NCI-H345 treated with DMSO at 0.1 percent for 48 hours (cell line): ENCODE data around the gene SNX15.
"Not testable (repeated sequence)": the region's sequence is repeated elsewhere in the genome, so short reads cannot be mapped to it uniquely, and the experiment has no call there.

ENCODE experiments used
- DNase-seq: peaks from one replicate; lab custom pipeline; 2025; ENCODE audit not compliant: unreplicated experiment; lab: John Stamatoyannopoulos, UW

The SNX15 gene

GRCh38 chr11:65014726-65015227, 12.5 kb upstream of the SNX15 start:
- DNase-seq, result no peak

DNA sequence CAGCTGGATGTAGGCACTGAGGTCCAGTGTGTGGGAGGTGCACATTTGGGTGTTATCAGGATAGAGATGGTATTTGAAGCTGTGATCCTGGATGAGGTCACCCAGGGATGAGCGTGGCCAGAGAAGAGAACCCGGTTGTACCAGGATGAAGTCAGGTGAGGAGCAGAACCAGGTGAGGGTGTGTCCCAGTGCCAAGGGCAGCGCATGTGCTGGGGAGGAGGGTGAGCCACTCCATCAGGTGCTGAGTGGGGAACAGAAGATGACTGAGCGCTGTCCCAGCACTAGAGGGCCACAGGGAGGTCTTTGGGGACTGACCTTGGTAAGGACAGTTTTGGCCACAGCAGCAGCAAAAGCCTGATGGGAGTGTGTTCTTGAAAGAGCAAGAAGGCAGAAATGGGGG, 10.5 kb upstream of the SNX15 start:
- DNase-seq, result no peak

DNA sequence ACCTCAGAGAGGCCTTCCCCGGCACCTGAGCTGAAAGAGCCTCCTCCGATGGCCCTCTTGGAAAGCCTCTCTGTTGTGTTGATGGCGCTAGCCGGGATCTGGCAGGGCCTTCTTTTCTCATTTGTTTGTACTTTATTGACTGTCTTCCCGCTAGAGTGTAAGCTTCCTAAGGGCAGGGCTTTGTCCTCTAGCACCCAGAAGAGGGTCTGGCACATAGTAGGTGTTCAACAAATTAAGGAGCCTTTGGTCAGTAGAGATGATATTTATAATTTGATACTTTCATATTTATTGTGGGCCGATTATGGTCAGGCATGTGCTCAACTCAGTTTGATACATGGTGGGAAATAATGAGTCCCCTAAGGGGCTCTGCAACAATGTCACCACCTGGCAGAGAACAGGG, 9.3 kb upstream of the SNX15 start:
- DNase-seq, result no peak

- DNase-seq, result no peak
Measured at GRCh38 chr11:65019824-65020223, 7.4 kb upstream of the SNX15 start.

GRCh38 chr11:65021003-65021402, 6.2 kb upstream of the SNX15 start:
- DNase-seq, result no peak

GRCh38 chr11:65021509-65021908, 5.7 kb upstream of the SNX15 start:
- no peak for DNase-seq

GRCh38 chr11:65023502-65023901, 3.7 kb upstream of the SNX15 start:
- DNase-seq, result not testable (repeated sequence)

DNA sequence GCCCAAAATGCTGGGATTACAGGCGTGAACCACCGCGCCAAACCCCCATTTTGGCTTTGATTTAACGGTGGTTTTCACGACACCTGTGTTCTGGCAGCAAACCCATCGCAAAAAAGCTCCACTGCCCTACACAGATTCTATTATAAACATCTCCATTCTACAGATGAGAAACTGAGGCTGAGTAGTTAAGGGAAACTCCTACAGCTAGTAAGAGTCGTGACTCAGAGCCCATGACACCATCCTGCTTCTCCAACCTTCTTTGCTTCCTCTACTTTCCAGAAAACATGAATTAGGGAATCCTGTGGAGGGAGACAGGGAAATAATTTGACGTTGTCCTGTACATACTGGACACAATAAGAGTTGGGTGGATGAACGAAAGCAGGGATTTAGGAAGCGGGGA, 429 bp upstream of the SNX15 start:
- DNase-seq, result no peak

DNA sequence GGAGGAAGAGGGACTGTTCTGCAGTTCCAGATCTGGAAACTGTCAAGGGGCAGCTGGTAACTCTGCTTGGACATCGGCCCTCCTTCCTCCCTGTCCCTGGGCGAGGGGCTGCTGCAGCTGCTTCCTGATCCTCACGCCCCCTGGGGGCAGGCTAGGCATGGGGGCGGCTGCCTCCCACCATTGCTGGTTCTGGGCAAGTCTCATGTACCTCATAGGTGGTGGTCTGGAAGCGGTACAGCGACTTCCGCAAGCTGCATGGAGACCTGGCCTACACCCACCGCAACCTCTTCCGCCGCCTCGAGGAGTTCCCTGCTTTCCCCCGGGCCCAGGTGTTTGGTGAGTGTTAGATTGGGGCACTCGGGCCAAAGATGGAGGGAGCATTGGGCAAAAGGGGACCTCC, 5.0 kb downstream of the SNX15 start:
- no peak for DNase-seq

- no peak for DNase-seq
Measured at GRCh38 chr11:65034423-65034822, 7.2 kb downstream of the SNX15 start.

GRCh38 chr11:65035579-65035978, 8.3 kb downstream of the SNX15 start:
- no peak for DNase-seq

DNA sequence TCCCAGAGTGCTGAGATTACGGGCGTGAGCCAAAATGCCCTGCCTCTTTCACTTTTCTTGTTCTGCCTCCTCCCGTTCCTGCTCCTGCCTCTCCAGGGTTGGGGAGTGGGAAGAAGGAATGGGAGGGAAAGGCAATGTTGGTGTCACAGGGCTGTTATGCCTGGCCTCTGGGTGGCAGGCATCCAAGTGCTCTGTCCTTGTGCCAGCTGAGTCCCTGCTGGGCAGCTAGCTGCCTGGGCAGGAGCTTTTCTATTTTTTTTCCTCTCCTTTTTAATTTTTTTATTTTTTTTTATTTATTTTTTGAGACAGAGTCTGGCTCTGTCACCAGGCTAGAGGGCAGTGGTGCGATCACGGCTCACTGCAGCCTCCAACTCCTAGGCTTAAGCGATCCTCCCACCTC, 9.7 kb downstream of the SNX15 start:
- DNase-seq, result no peak

GRCh38 chr11:65040520-65040846, 13.2 kb downstream of the SNX15 start:
- no peak for DNase-seq

DNA sequence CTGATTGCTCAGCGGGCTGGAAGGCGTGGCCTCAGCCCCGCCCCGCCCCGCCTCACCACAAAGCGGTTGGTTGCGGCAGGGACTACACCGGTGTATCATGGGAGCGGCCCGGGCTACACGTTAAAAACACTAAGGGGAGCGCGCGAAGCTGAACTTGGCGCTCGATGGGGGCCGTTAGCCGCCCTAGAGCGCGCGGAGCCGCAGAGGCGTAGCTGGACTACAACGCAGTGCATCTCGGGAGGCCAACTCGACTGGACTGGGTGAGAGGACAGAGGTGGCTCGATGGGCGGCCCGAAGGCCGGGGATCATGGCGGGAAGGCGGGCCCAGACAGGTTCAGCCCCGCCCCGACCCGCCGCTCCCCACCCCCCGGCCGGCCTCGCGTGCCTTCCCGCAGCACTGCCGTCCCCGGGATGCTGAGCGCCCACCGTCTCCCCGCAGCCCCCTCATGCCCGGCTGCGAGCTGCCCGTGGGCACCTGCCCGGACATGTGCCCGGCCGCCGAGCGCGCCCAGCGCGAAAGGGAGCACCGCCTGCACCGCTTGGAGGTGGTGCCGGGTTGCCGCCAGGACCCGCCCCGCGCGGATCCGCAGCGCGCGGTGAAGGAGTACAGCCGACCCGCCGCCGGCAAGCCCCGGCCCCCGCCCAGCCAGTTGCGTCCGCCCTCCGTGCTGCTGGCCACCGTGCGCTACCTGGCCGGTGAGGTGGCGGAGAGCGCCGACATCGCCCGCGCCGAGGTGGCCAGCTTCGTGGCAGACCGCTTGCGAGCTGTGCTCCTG, 13.8 kb downstream of the SNX15 start, which contains the start of gene SAC3D1:
Gene SAC3D1, plus strand, starts transcription at position 364 of the 776 bp plus-strand sequence. Its CDS starts 83 bp downstream, at position 447.
- DNase-seq, result peak; percentile 95

GRCh38 chr11:65042891-65043290, 15.7 kb downstream of the SNX15 start:
- DNase-seq, result no peak

GRCh38 chr11:65043881-65044501, 16.8 kb downstream of the SNX15 start:
- no peak for DNase-seq

GRCh38 chr11:65045061-65045460, 17.8 kb downstream of the SNX15 start:
- no peak for DNase-seq

GRCh38 chr11:65045728-65046127, 18.5 kb downstream of the SNX15 start:
- DNase-seq, result no peak

DNA sequence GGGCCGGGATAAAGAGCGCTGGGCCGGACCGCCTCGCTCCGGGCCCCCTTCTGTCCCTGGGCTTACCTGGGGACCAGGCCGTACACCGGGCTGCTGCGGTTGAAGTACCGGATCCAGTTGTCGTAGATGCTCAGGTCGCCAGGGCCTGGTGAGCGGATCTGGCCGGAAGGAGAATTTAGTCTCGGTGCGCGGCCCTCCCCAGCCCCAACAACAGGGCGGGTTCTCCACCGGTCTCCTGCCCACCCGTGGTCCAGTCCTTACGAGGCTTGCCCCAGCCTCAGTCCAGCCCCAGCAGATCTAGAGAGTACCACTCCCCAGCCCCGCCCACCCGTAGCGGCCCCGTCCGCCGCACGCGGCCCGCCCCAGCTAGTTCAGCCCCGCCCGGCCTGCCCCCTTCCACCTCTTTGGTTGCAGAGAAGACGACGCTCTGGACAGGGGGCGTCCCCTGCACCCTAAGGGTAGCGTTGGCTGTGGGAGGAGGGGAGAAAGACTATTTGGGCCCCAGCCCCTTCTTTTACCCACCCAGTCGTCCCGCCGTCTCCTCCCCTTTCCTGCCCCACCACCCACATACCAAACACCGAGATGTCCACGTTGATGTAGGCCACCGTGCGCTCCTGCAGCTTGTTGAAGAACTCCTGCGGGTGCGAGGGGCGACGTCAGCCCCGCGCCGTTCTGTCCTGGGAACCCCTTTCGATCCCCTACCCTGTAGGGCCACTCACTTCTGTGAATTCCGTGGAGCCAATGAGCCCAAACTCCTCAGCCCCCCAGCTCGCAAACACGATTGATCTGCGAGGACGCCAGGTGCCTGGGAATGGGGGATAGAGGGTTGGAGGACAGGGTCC, 20.6 kb downstream of the SNX15 start:
- no peak for DNase-seq

DNA sequence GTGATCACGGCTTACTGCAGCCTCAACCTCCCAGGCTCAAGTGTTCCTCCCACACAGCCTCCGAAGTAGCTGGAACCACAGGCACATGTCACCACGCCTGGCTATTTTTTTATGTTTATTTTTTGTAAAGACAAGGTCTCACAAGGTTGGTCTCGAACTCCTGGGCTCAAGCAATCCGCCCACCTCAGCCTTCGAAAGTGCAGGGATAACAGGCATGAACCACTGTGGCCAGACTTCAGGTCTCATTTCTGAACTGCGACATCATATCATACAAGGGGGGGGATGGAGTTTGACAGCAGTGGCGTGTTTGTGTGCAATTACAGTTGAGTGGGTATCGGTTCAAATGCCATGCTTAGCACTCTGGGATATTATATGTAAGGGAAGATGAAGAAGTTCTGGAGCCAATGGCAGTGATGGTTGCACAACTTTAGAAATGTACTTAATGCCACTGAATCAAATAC, 24.2 kb downstream of the SNX15 start:
- DNase-seq, result no peak

DNA sequence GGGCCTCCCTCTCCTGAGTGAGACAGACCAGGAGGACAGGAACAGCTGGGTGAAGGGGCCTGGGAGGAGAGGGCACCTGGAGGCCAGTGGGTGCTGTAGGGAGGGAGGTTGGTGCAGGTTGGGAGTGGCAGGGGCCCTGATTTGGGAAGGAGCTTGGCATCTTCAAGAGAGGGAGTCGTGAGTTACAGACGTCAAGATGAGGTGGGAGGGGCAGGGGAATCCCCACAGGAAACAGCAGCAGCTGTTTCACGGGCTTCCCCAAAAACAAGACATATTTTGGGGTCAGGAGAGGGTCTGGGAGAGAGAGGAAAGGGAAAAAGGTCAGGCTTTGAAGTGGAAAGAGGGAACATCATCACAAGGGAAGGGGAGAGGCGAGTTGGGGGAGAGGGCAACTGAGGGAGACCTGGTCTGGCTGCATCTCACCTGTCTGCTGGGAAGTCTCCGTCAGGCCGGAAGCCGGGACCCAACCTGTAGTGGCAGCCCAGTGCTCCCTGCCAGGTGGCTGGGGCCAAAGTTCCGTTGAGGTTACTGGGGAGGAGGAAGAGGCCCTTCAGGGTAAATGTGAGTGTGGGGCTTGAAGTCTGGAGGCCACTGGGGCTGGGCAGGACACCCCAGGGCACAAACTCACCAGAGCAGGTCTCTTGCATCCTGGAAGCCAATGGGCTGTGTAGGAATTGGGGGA, 26.7 kb downstream of the SNX15 start:
- DNase-seq, result no peak
